HepG2 (cell line): Measurements from ENCODE around the gene TPD52L2. TPM values are rescaled to one million over a fixed set of nuclear protein-coding genes. Genes with fewer than 3 reads are reported as not detected.

Experiments
- DRAP1 ChIP-seq: IDR thresholded peaks from 2 replicates; pipeline ENCODE4 v1.6.1; 2016; ENCODE audit warnings: missing genetic modification reagents, missing compliant biosample characterization
- GPN1 ChIP-seq: sonication (generic); formaldehyde crosslinking; IDR thresholded peaks from 2 replicates; pipeline ENCODE4 v1.5.1; 2020; ENCODE audit warnings: missing genetic modification reagents, borderline replicate concordance
- HNRNPLL ChIP-seq: fragments of 200-400 bp; formaldehyde crosslinking; IDR thresholded peaks from 2 replicates; pipeline ENCODE4 v1.6.1; 2017; ENCODE audit warnings: mild to moderate bottlenecking, low read depth, low read length; ENCODE audit not compliant: poor library complexity, severe bottlenecking
- KDM3A ChIP-seq: IDR thresholded peaks from 2 replicates; pipeline ENCODE4 v1.6.1; 2018; ENCODE audit warnings: low read depth, missing compliant biosample characterization
- NCOA2 ChIP-seq: sonication (generic); formaldehyde crosslinking; IDR thresholded peaks from 2 replicates; pipeline ENCODE4 v1.8.0; 2022; ENCODE audit warnings: inconsistent platforms
- NCOA5 ChIP-seq: sonication (generic); formaldehyde crosslinking; IDR thresholded peaks from 2 replicates; pipeline ENCODE4 v1.4.0; 2020; ENCODE audit warnings: missing genetic modification reagents
- NONO ChIP-seq, 2 experiments: fragments of 450-650 bp in 1 of 2; sonication (generic) in 1 of 2; formaldehyde crosslinking in 1 of 2; IDR thresholded peaks in 1 of 2; conservative IDR thresholded peaks in 1 of 2; 2 replicates each; pipeline versions ENCODE4 v1.6.1 to v1.8.0; 2017 to 2022; ENCODE audit warnings: mild to moderate bottlenecking in 1 of 2, missing genetic modification reagents in 1 of 2, moderate library complexity in 1 of 2
- NPAS2 ChIP-seq: sonication (generic); formaldehyde crosslinking; IDR thresholded peaks from 2 replicates; pipeline ENCODE4 v1.8.0; 2022; ENCODE audit warnings: mild to moderate bottlenecking, missing genetic modification reagents, borderline replicate concordance
- POLR2A ChIP-seq, 2 experiments: IDR thresholded peaks; 2 replicates each; pipeline ENCODE4 v1.6.1; 2011; ENCODE audit warnings: low read depth in 2 of 2, low read length in 2 of 2, mild to moderate bottlenecking in 1 of 2, moderate library complexity in 1 of 2; ENCODE audit not compliant: insufficient read depth in 1 of 2
- SAP130 ChIP-seq: IDR thresholded peaks from 2 replicates; pipeline ENCODE4 v1.6.1; 2016; ENCODE audit warnings: low read depth
- ZEB1 ChIP-seq: IDR thresholded peaks from 2 replicates; pipeline ENCODE4 v1.6.1; 2012; ENCODE audit warnings: mild to moderate bottlenecking, low read depth, inconsistent platforms; ENCODE audit not compliant: insufficient replicate concordance
- ZFP37 ChIP-seq: sonication (generic); formaldehyde crosslinking; IDR thresholded peaks from 2 replicates; pipeline ENCODE4 v1.4.0; 2020; ENCODE audit warnings: missing genetic modification reagents, borderline replicate concordance
- ZNF552 ChIP-seq: sonication (generic); formaldehyde crosslinking; IDR thresholded peaks from 2 replicates; pipeline ENCODE4 v1.9.0; 2022; ENCODE audit warnings: missing genetic modification reagents, mild to moderate bottlenecking, borderline replicate concordance
- ZNF800 ChIP-seq: sonication (generic); formaldehyde crosslinking; IDR thresholded peaks from 2 replicates; pipeline ENCODE4 v1.4.0; 2020; ENCODE audit warnings: missing genetic modification reagents
- polyA plus RNA-seq, 8 experiments: library from polyadenylated mRNA; depleted of rRNA in 3 of 8; stranded (reverse) in 7 of 8; unstranded in 1 of 8; fragments of >200 nt; fragmentation: Illumina TruSeq in 4 of 8; extraction: Trizol in 4 of 8; gene quantifications; 2 replicates each; pipeline versions ENCODE4 v1.2.1 to v1.2.3, GENCODE V29; 2011 to 2016; ENCODE audit warnings: low read depth in 4 of 8, missing spikeins in 1 of 8, mixed read lengths in 1 of 8; ENCODE audit not compliant: insufficient read depth in 1 of 8
- total RNA-seq, 5 experiments: library from RNA; depleted of rRNA; stranded (reverse); fragments of >200 nt; fragmentation: Illumina TruSeq; extraction: Trizol; gene quantifications; 2 replicates each; pipeline ENCODE4 v1.2.3, GENCODE V29; 2016; ENCODE audit warnings: low read depth in 1 of 5
- TF ChIP-seq, protein P1 (sequence below): sonication (generic); formaldehyde crosslinking; IDR thresholded peaks from 2 replicates; pipeline ENCODE4 v1.4.0; 2020; ENCODE audit warnings: missing genetic modification reagents, mild to moderate bottlenecking, borderline replicate concordance
- TF ChIP-seq, protein P2 (sequence below): sonication (generic); formaldehyde crosslinking; IDR thresholded peaks from 2 replicates; pipeline ENCODE4 v1.4.0; 2020; ENCODE audit warnings: missing genetic modification reagents

The TPD52L2 gene
- total and polyA plus RNA-seq, 2 of the 13 experiments (the other 11 are each of a cell fraction or from before 2014, with no cell fraction given) = 156 to 184 TPM

GRCh38 chr20:63894358-63895201 lies 29.5 kb downstream of the TPD52L2 start, which contains the start of gene DNAJC5 (continued):
- TF ChIP-seq, protein P1, sequence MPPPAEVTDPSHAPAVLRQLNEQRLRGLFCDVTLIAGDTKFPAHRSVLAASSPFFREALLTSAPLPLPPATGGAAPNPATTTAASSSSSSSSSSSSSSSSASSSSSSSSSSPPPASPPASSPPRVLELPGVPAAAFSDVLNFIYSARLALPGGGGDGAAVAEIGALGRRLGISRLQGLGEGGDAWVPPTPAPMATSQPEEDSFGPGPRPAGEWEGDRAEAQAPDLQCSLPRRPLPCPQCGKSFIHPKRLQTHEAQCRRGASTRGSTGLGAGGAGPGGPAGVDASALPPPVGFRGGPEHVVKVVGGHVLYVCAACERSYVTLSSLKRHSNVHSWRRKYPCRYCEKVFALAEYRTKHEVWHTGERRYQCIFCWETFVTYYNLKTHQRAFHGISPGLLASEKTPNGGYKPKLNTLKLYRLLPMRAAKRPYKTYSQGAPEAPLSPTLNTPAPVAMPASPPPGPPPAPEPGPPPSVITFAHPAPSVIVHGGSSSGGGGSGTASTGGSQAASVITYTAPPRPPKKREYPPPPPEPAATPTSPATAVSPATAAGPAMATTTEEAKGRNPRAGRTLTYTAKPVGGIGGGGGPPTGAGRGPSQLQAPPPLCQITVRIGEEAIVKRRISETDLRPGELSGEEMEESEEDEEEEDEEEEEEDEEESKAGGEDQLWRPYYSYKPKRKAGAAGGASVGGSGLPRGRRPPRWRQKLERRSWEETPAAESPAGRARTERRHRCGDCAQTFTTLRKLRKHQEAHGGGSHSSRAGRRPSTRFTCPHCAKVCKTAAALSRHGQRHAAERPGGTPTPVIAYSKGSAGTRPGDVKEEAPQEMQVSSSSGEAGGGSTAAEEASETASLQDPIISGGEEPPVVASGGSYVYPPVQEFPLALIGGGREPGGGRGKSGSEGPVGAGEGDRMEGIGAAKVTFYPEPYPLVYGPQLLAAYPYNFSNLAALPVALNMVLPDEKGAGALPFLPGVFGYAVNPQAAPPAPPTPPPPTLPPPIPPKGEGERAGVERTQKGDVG (CRISPR knock-in tag) = peak; percentile 48; the same call in 1 of the 2 replicates
- TF ChIP-seq ZFP37 (CRISPR knock-in tag) (0 out of 2 replicates have a peak, but pooled peaks have one; percentile 18), HNRNPLL (peak; percentile 76), SAP130 (CRISPR knock-in tag) (peak; percentile 91), ZNF800 (CRISPR knock-in tag) (no peak), ZNF552 (CRISPR knock-in tag) (0 out of 2 replicates have a peak, but pooled peaks have one; percentile 82), NCOA5 (no peak), NCOA2 (CRISPR knock-in tag) (peak; percentile 41; the same call in 1 of the 2 replicates), NPAS2 (no peak), GPN1 (CRISPR knock-in tag) (peak; percentile 37; the same call in 1 of the 2 replicates), DRAP1 (CRISPR knock-in tag) (peak; percentile 85; the same call in 1 of the 2 replicates), ZEB1 (peak; percentile 91), POLR2A (IDR thresholded peaks at IDR 0.05; ENCODE audit: insufficient read depth in 1 of 2, low read depth in 2 of 2, low read length in 2 of 2) (peak; percentile 76 to 87), NONO (IDR thresholded peaks at IDR 0.05) (no peak), NONO (CRISPR knock-in tag; conservative IDR thresholded peaks at IDR 0.05) (peak; percentile 84), KDM3A (CRISPR knock-in tag) (0 out of 2 replicates have a peak, but pooled peaks have one; percentile 54)
- TF ChIP-seq, protein P2, sequence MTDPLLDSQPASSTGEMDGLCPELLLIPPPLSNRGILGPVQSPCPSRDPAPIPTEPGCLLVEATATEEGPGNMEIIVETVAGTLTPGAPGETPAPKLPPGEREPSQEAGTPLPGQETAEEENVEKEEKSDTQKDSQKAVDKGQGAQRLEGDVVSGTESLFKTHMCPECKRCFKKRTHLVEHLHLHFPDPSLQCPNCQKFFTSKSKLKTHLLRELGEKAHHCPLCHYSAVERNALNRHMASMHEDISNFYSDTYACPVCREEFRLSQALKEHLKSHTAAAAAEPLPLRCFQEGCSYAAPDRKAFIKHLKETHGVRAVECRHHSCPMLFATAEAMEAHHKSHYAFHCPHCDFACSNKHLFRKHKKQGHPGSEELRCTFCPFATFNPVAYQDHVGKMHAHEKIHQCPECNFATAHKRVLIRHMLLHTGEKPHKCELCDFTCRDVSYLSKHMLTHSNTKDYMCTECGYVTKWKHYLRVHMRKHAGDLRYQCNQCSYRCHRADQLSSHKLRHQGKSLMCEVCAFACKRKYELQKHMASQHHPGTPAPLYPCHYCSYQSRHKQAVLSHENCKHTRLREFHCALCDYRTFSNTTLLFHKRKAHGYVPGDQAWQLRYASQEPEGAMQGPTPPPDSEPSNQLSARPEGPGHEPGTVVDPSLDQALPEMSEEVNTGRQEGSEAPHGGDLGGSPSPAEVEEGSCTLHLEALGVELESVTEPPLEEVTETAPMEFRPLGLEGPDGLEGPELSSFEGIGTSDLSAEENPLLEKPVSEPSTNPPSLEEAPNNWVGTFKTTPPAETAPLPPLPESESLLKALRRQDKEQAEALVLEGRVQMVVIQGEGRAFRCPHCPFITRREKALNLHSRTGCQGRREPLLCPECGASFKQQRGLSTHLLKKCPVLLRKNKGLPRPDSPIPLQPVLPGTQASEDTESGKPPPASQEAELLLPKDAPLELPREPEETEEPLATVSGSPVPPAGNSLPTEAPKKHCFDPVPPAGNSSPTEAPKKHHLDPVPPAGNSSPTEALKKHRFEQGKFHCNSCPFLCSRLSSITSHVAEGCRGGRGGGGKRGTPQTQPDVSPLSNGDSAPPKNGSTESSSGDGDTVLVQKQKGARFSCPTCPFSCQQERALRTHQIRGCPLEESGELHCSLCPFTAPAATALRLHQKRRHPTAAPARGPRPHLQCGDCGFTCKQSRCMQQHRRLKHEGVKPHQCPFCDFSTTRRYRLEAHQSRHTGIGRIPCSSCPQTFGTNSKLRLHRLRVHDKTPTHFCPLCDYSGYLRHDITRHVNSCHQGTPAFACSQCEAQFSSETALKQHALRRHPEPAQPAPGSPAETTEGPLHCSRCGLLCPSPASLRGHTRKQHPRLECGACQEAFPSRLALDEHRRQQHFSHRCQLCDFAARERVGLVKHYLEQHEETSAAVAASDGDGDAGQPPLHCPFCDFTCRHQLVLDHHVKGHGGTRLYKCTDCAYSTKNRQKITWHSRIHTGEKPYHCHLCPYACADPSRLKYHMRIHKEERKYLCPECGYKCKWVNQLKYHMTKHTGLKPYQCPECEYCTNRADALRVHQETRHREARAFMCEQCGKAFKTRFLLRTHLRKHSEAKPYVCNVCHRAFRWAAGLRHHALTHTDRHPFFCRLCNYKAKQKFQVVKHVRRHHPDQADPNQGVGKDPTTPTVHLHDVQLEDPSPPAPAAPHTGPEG = peak; percentile 61; the same call in 1 of the 2 replicates
